Neural cell (in vitro differentiated cells): ENCODE results near the gene HECA.

Source experiments
- POLR2AphosphoS5 ChIP-seq: IDR thresholded peaks from 2 replicates; pipeline ENCODE4 v1.6.1; 2012
- TF ChIP-seq, protein P1 (sequence below): fragments of 450-650 bp; IDR thresholded peaks from 2 replicates; pipeline ENCODE4 v1.5.1; 2014; ENCODE audit warnings: antibody characterized with exemption, mild to moderate bottlenecking, moderate library complexity; ENCODE audit not compliant: poor library complexity, severe bottlenecking

DNA sequence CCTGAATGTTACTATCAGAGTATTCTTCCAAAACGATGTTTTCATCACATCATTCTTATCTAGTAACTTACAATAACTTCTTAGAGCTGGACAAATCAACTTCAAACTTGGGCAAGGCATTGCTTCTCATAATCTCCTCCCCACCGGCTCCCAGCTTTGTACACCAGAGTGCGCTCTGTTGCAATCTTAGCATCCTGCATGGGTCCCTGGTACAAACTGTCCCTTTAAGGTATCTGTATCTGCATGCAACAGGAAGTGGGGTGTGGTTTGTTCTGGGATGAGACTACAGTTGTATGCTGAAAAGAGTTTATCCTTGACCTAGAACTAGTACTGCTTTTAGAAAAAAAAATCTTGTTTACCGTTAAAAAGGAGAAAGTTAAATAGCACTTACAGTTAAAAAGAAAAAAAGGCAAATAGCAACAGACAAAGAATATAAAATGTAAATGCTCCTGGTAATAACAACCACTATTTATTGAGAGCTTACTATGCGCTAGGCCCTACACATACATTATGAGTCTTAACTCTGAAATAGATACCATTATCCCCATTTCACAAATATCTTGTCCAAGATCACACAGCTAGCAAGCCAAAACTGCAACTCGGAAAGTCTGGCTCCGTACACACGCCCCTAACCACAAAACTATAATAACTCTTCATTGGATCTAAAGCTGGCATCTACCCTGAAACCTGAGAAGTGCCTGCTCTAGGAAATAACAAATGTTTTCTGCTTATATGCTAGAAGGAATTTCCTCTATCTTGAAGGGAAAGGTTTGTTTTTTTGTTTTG lies 9.8 kb upstream of the HECA start:
- TF ChIP-seq, protein P1, sequence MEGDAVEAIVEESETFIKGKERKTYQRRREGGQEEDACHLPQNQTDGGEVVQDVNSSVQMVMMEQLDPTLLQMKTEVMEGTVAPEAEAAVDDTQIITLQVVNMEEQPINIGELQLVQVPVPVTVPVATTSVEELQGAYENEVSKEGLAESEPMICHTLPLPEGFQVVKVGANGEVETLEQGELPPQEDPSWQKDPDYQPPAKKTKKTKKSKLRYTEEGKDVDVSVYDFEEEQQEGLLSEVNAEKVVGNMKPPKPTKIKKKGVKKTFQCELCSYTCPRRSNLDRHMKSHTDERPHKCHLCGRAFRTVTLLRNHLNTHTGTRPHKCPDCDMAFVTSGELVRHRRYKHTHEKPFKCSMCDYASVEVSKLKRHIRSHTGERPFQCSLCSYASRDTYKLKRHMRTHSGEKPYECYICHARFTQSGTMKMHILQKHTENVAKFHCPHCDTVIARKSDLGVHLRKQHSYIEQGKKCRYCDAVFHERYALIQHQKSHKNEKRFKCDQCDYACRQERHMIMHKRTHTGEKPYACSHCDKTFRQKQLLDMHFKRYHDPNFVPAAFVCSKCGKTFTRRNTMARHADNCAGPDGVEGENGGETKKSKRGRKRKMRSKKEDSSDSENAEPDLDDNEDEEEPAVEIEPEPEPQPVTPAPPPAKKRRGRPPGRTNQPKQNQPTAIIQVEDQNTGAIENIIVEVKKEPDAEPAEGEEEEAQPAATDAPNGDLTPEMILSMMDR, result no peak
- TF ChIP-seq POLR2AphosphoS5, result no peak
